Muscle of leg (tissue), 11 donors: Measurements from ENCODE around the gene NXPH3. TPM values are rescaled to one million over a fixed set of nuclear protein-coding genes. Genes with fewer than 3 reads are reported as not detected.

Source experiments
- DNase-seq: peaks from one replicate; pipeline ENCODE4 v3.0.0; 2013
- H3K27ac ChIP-seq: one replicate; pipeline ENCODE4 v1.5.1; 2013; ENCODE audit warnings: mild to moderate bottlenecking, low read length, control low read depth
- H3K27me3 ChIP-seq: one replicate; pipeline ENCODE4 v1.6.1; 2013; ENCODE audit warnings: low read length; ENCODE audit not compliant: control insufficient read depth, insufficient read depth
- H3K36me3 ChIP-seq: one replicate; pipeline ENCODE4 v1.6.1; 2013; ENCODE audit warnings: low read length; ENCODE audit not compliant: control insufficient read depth, insufficient read depth
- H3K4me1 ChIP-seq: one replicate; pipeline ENCODE4 v1.6.1; 2013; ENCODE audit warnings: low read length; ENCODE audit not compliant: control insufficient read depth, insufficient read depth
- H3K4me3 ChIP-seq: one replicate; pipeline ENCODE4 v1.5.1; 2013; ENCODE audit warnings: low read length, control low read depth
- H3K9me3 ChIP-seq: replicated peaks from 2 replicates; pipeline ENCODE4 v1.6.1; 2013; ENCODE audit warnings: low read depth, low read length; ENCODE audit not compliant: control insufficient read depth
- WGBS: methylation state at CpG from one replicate; pipeline ENCODE4 v1.1.5; 2013; ENCODE audit warnings: missing lambda C conversion rate; ENCODE audit not compliant: insufficient coverage; 5-methylcytosine and 5-hydroxymethylcytosine counted together
- polyA plus RNA-seq, 8 donors: library from polyadenylated mRNA; unstranded; fragments of 120-200 nt; gene quantifications; one replicate each; pipeline versions ENCODE4 v1.2.1 to v1.2.3, GENCODE V29; 2013; ENCODE audit warnings: inconsistent platforms in 1 of 8, low replicate concordance in 1 of 8; ENCODE audit not compliant: insufficient read length in 8 of 8, insufficient read depth in 1 of 8
- total RNA-seq: library from RNA; stranded (reverse); fragments of 120-200 nt; gene quantifications from one replicate; pipeline ENCODE4 v1.2.4, GENCODE V29; 2013

NXPH3 gene
- total and polyA plus RNA-seq, 9 donors: 1.1 to 2.5 (median 1.5) TPM

GRCh38 chr17:49574945-49575678 is 559 bp upstream of the NXPH3 start:
- peaks cover 72% of the 10 kb centered on the region for H3K27me3 ChIP-seq
- H3K27ac ChIP-seq: no peak overlapping the region
- H3K36me3 ChIP-seq: no peaks in the 10 kb centered on the region
- no peak for DNase-seq
- H3K4me1 ChIP-seq: peaks cover 36% of the 10 kb centered on the region
- 4% methylated on average over 22 of the region's 29 CpGs for WGBS
- H3K4me3 ChIP-seq: no peak overlapping the region
- H3K9me3 ChIP-seq: no peaks in the 10 kb centered on the region

DNA sequence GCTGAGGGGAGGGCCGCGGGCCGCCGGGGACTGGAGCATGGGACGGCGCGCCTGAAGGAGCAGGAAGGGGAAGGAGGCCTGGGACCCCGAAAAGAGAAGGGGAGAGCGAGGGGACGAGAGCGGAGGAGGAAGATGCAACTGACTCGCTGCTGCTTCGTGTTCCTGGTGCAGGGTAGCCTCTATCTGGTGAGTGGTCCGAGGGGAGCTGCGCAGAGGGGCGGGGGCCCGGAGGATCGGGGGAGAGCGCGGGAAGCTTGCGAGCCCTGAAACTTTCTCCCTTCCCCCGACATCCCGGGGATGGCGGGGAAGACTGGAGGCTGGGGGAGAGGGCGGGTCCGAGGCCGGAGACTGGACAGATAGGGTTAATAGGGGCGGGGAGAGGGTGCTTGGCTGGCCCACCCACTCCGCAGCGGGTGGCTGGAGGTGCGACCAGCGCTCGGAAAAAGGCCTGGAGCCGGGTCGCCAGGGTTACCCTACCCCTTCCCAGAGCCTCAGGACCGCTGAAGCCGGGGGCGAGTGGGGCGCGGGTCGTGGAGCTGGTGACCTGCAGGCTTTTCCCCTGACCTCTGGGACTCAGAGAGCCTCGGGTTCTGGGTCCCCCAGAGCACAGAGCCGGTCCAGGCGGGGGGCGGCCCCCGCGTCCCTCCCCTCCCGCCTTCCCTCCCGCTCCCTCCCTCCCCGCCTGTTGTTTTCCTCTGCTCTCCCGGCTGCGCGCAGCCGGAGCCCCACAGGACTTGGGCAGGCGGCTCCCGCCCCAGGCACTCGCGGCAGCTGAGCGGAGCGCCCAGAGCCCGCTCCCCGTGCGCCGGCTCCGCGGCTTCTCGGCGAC is 631 bp downstream of the NXPH3 start:
- DNase-seq: peak; percentile 79
- H3K27ac ChIP-seq: peak overlapping the region; percentile 7
- H3K27me3 ChIP-seq: peaks cover 60% of the 10 kb centered on the region
- WGBS: under 1% methylated on average over 50 of the region's 68 CpGs
- no peaks in the 10 kb centered on the region for H3K9me3 ChIP-seq
- peaks cover 35% of the 10 kb centered on the region for H3K4me1 ChIP-seq
- H3K4me3 ChIP-seq: peak overlapping the region; percentile 54
- no peaks in the 10 kb centered on the region for H3K36me3 ChIP-seq

- 17% methylated on average over 19 of the region's 22 CpGs for WGBS
- H3K27ac ChIP-seq: no peak overlapping the region
Observed at GRCh38 chr17:49576917-49577649, 1.4 kb downstream of the NXPH3 start.

GRCh38 chr17:49577650-49577934 is 1.9 kb downstream of the NXPH3 start:
- WGBS: no CpG with 5 or more reads among the region's 3 CpGs
- peaks cover 46% of the 10 kb centered on the region for H3K4me1 ChIP-seq

More at GRCh38 chr17:49576917-49577649, 1.4 kb downstream of the NXPH3 start:
- Histone ChIP-seq H3K36me3 (no peaks in the 10 kb centered on the region), H3K4me3 (peak overlapping the region; percentile 54), H3K4me1 (peaks cover 42% of the 10 kb centered on the region), H3K27me3 (peaks cover 53% of the 10 kb centered on the region), H3K9me3 (no peaks in the 10 kb centered on the region)
- DNase-seq: no peak

DNA sequence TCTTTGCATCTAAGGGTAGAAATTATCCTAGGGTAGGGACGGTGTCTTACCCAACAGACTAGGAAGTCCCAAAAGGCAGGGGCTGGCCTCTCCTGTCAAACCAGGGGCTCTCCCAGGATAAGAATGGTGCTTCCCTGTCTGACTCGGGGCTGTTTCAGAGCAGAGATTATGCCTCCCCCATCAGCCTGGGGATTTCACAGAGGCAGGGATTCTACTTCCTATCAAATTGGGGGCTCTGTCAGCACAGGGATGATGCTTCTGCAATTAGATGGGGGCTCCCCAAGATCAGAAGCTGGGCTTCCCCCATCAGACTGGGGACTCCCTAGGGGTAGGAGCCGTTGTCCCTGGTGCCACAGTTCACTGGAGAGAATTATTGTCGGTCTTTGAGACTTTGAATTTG is 2.3 kb downstream of the NXPH3 start:
- H3K4me1 ChIP-seq: peaks cover 46% of the 10 kb centered on the region
- H3K36me3 ChIP-seq: no peaks in the 10 kb centered on the region
- peaks cover 46% of the 10 kb centered on the region for H3K27me3 ChIP-seq
- no peak overlapping the region for H3K27ac ChIP-seq
- 40% methylated on average over 2 of the region's 4 CpGs for WGBS
- no peak overlapping the region for H3K4me3 ChIP-seq
- no peak for DNase-seq
- H3K9me3 ChIP-seq: no peaks in the 10 kb centered on the region

More at GRCh38 chr17:49577650-49577934, 1.9 kb downstream of the NXPH3 start:
- no peaks in the 10 kb centered on the region for H3K9me3 ChIP-seq
- H3K27me3 ChIP-seq: peaks cover 49% of the 10 kb centered on the region
- no peak overlapping the region for H3K4me3 ChIP-seq
- DNase-seq: no peak
- no peak overlapping the region for H3K27ac ChIP-seq
- H3K36me3 ChIP-seq: no peaks in the 10 kb centered on the region

DNA sequence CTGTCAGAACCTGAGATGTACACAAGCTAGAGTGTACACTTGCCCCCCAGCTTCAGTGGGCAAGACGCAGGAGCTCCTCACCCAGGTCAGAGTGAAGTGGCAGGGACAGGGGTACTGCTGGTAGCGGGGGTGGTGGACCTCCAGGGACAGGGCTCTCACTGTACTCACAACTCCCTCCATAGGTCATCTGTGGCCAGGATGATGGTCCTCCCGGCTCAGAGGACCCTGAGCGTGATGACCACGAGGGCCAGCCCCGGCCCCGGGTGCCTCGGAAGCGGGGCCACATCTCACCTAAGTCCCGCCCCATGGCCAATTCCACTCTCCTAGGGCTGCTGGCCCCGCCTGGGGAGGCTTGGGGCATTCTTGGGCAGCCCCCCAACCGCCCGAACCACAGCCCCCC is 2.7 kb downstream of the NXPH3 start:
- WGBS: 86% methylated on average over 4 of the region's 13 CpGs
- no peak for DNase-seq
- Histone ChIP-seq H3K27me3 (peaks cover 42% of the 10 kb centered on the region), H3K36me3 (no peaks in the 10 kb centered on the region), H3K4me1 (peaks cover 46% of the 10 kb centered on the region), H3K4me3 (no peak overlapping the region), H3K27ac (no peak overlapping the region), H3K9me3 (no peaks in the 10 kb centered on the region)

GRCh38 chr17:49578952-49579500 is 3.4 kb downstream of the NXPH3 start:
- Histone ChIP-seq H3K4me3 (no peak overlapping the region), H3K27me3 (peaks cover 37% of the 10 kb centered on the region), H3K27ac (no peak overlapping the region), H3K4me1 (peaks cover 41% of the 10 kb centered on the region), H3K9me3 (no peaks in the 10 kb centered on the region), H3K36me3 (no peaks in the 10 kb centered on the region)
- WGBS: 87% methylated on average over 13 of the region's 17 CpGs
- no peak for DNase-seq

GRCh38 chr17:49579522-49579921 is 3.9 kb downstream of the NXPH3 start:
- Histone ChIP-seq H3K9me3 (no peaks in the 10 kb centered on the region), H3K4me1 (peaks cover 36% of the 10 kb centered on the region)
- 84% methylated on average over 5 of the region's 5 CpGs for WGBS

DNA sequence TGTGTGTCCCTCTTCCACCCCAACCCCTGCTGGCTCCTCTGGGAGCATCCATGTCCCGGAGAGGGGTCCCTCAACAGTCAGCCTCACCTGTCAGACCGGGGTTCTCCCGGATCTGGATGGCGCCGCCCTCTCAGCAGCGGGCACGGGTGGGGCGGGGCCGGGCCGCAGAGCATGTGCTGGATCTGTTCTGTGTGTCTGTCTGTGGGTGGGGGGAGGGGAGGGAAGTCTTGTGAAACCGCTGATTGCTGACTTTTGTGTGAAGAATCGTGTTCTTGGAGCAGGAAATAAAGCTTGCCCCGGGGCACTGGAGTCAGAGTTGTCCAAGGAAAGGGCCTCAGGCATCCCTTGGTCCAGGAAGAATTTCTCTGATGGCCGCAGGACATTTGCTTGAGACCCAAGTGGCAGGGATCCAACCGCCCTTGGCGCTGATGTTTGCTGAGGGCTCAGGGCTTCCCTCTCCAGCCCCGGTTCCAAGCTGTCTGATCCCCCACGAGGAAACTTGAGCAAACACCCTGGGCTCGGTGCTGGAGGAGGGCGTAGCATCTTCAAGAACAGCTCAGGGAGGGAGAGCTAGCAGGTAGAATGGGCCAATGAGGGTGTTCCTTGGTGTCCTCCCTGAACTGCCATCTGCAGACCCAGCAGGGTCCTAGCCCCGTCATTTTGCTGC is 4.5 kb downstream of the NXPH3 start:
- Histone ChIP-seq H3K9me3 (no peaks in the 10 kb centered on the region), H3K27ac (no peak overlapping the region), H3K36me3 (no peaks in the 10 kb centered on the region), H3K4me1 (peaks cover 31% of the 10 kb centered on the region), H3K27me3 (peaks cover 27% of the 10 kb centered on the region), H3K4me3 (no peak overlapping the region)
- no peak for DNase-seq
- 77% methylated on average over 9 of the region's 21 CpGs for WGBS

More at GRCh38 chr17:49579522-49579921, 3.9 kb downstream of the NXPH3 start:
- Histone ChIP-seq H3K36me3 (no peaks in the 10 kb centered on the region), H3K4me3 (no peak overlapping the region), H3K27ac (no peak overlapping the region), H3K27me3 (peaks cover 33% of the 10 kb centered on the region)
- DNase-seq: no peak
